Gastroesophageal sphincter (tissue), 4 donors: ENCODE measurements around the gene VCP. TPM values are rescaled to one million over a fixed set of nuclear protein-coding genes. Genes with fewer than 3 reads are reported as not detected.
"Not testable (repeated sequence)": the region's sequence is repeated elsewhere in the genome, so short reads cannot be mapped to it uniquely, and the experiment has no call there.

Experiments
- ATAC-seq: fragments of 150-250 bp; one replicate; pipeline ENCODE4 v1.9.1; 2016; ENCODE audit warnings: mild to moderate bottlenecking, moderate library complexity
- H3K27ac ChIP-seq, 4 donors: fragments of 200-600 bp; sonication (generic) in 3 of 4; 1 replicate in 3 of 4; 2 replicates in 1 of 4; pipeline ENCODE4 v1.5.1; 2016 to 2019
- H3K27me3 ChIP-seq: fragments of 200-600 bp; sonication (generic); one replicate; pipeline ENCODE4 v1.5.1; 2019
- H3K36me3 ChIP-seq, 2 donors: fragments of 200-600 bp; sonication (generic); one replicate each; pipeline ENCODE4 v1.5.1; 2019; ENCODE audit warnings: control low read depth in 1 of 2
- H3K4me1 ChIP-seq, 3 donors: fragments of 200-600 bp; sonication (generic); 1 replicate in 2 of 3; 2 replicates in 1 of 3; pipeline ENCODE4 v1.5.1; 2016 to 2019; ENCODE audit warnings: control low read depth in 2 of 3
- H3K4me3 ChIP-seq, 2 donors: fragments of 200-600 bp; sonication (generic); one replicate each; pipeline ENCODE4 v1.5.1; 2019; ENCODE audit warnings: mild to moderate bottlenecking in 1 of 2, moderate library complexity in 1 of 2
- H3K9me3 ChIP-seq, 3 donors: fragments of 200-600 bp; sonication (generic); one replicate each; pipeline ENCODE4 v1.5.1; 2017 to 2019; ENCODE audit warnings: control low read depth in 2 of 3
- EP300 ChIP-seq: sonication (generic); formaldehyde crosslinking; IDR thresholded peaks from one replicate; pipeline ENCODE4 v1.6.1; 2017; ENCODE audit warnings: antibody characterized with exemption, mild to moderate bottlenecking
- POLR2A ChIP-seq, 2 donors: fragments of 450-650 bp; IDR thresholded peaks; one replicate each; pipeline ENCODE4 v1.6.1; 2017; ENCODE audit warnings: antibody characterized with exemption in 2 of 2, mild to moderate bottlenecking in 2 of 2, moderate library complexity in 1 of 2
- POLR2AphosphoS5 ChIP-seq: sonication (generic); formaldehyde crosslinking; IDR thresholded peaks from one replicate; pipeline ENCODE4 v1.6.1; 2017; ENCODE audit warnings: antibody characterized with exemption
- WGBS, 2 donors: methylation state at CpG; one replicate each; pipeline ENCODE4 v1.1.5; 2018; ENCODE audit warnings: low coverage in 1 of 2; 5-methylcytosine and 5-hydroxymethylcytosine counted together
- small RNA-seq, 4 donors: library from RNA; depleted of rRNA; stranded (forward); fragments of <200 nt; gene quantifications; one replicate each; pipeline ENCODE3, GENCODE V24; 2016
- total RNA-seq, 4 donors: library from RNA; depleted of rRNA; stranded (reverse); fragments of >200 nt; gene quantifications; one replicate each; pipeline ENCODE4 v1.1.0, GENCODE V29; 2016
- TF ChIP-seq, protein P1 (sequence below), 4 experiments: fragments of 200-600 bp in 2 of 4; fragments of 450-650 bp in 2 of 4; sonication (generic) in 1 of 4; IDR thresholded peaks; one replicate each; pipeline ENCODE4 v1.5.1; 2017 to 2019; ENCODE audit warnings: antibody characterized with exemption in 4 of 4, mild to moderate bottlenecking in 2 of 4, moderate library complexity in 2 of 4

Gene VCP
- total RNA-seq, 4 donors from 2014 or later, result 136 to 200 (median 175) TPM

DNA sequence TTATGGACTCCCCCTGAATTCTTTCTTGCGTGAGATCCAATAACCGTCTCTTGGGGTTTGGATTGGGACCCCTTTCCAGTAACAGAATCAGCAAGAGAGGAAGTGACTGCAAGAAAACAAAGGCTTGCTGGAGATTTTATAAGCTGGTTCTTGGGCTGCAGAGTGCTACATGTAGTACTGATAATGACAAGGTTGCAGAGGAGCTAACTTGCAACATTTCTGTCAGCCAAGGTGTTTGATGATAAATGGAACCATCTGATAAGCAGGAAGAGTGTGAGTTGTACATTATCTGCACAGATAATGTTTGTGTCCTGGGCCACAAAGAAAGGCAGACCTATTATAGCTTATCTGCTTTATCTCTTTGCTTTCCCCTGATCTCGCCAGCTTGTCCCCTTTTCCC lies 45.8 kb downstream of the VCP start:
- H3K4me3 ChIP-seq, result no peak overlapping the region
- H3K27ac ChIP-seq, result no peak overlapping the region
- ATAC-seq, result no peak
- H3K27me3 ChIP-seq, result no peaks in the 10 kb centered on the region
- H3K9me3 ChIP-seq, result no peaks in the 10 kb centered on the region
- no peaks in the 10 kb centered on the region for H3K4me1 ChIP-seq
- TF ChIP-seq POLR2A (IDR thresholded peaks at IDR 0.05), result no peak
- no peak for TF ChIP-seq EP300
- TF ChIP-seq, protein P1, sequence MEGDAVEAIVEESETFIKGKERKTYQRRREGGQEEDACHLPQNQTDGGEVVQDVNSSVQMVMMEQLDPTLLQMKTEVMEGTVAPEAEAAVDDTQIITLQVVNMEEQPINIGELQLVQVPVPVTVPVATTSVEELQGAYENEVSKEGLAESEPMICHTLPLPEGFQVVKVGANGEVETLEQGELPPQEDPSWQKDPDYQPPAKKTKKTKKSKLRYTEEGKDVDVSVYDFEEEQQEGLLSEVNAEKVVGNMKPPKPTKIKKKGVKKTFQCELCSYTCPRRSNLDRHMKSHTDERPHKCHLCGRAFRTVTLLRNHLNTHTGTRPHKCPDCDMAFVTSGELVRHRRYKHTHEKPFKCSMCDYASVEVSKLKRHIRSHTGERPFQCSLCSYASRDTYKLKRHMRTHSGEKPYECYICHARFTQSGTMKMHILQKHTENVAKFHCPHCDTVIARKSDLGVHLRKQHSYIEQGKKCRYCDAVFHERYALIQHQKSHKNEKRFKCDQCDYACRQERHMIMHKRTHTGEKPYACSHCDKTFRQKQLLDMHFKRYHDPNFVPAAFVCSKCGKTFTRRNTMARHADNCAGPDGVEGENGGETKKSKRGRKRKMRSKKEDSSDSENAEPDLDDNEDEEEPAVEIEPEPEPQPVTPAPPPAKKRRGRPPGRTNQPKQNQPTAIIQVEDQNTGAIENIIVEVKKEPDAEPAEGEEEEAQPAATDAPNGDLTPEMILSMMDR (IDR thresholded peaks at IDR 0.05), result no peak
- TF ChIP-seq POLR2AphosphoS5, result no peak
- 81 to 83% methylated on average over 3 of the region's 3 CpGs for WGBS, 2 donors
- H3K36me3 ChIP-seq, result peaks cover 0 to 32% of the 10 kb centered on the region in 2 donors

DNA sequence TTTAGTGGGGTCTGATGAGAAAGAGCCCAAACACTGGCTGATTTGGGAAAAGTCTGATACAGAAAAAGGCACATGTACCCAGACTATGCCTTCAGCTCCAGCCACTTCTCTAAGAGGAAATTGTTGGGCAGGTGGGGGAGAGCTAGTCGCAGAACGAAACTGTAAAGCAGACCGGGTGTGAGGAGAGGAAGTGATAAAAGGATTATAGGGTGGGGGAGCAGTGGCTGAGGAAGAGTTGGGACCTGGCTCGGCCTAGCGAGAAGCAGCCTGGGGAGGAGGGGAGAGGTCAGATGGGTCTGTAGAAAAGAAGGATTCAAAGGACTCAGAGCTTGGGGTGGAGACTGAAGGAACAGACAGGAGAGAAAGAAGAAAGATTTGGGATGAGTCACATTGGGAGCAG lies 49.0 kb downstream of the VCP start:
- H3K27ac ChIP-seq, result not testable (repeated sequence)
- WGBS, 2 donors, result 63 to 79% methylated on average over 5 of the region's 5 CpGs

DNA sequence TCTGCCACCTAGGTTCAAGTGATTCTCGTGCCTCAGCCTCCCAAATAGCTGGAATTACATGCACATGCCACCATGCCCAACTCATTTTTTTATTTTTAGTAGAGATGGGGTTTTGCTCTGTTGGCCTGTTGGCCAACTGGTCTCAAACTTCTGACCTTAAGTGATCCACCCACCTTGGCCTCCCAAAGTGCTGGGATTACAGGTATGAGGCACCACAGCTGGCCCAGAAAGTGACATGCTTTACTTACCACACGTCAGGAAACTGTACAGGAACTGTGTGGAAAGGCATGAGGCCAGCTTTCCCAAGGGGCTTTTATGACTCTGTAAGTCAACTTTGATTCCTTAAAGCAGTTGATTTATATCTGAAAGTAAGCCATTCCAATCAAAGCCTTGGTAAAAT lies 57.9 kb downstream of the VCP start:
- 54 to 86% methylated on average over 1 to 2 of the region's 2 CpGs for WGBS, 2 donors
- H3K4me1 ChIP-seq, result no peaks in the 10 kb centered on the region
- peaks cover 0 to 10% (median 0%) of the 10 kb centered on the region in 3 donors for H3K9me3 ChIP-seq
- no peak for ATAC-seq
- no peak overlapping the region for H3K4me3 ChIP-seq
- H3K36me3 ChIP-seq, result peaks cover 0 to 77% of the 10 kb centered on the region in 2 donors
- no peak for TF ChIP-seq EP300
- TF ChIP-seq POLR2AphosphoS5, result no peak
- no peak for TF ChIP-seq POLR2A (IDR thresholded peaks at IDR 0.05)
- TF ChIP-seq, protein P1 (IDR thresholded peaks at IDR 0.05), result no peak
- H3K27ac ChIP-seq, result no peak overlapping the region
- no peaks in the 10 kb centered on the region for H3K27me3 ChIP-seq

More for the DNA sequence above, 49.0 kb downstream of the VCP start:
- H3K9me3 ChIP-seq, H3K4me1 ChIP-seq, H3K4me3 ChIP-seq, ATAC-seq, H3K27me3 ChIP-seq: not testable (repeated sequence)
- peaks cover 0 to 53% of the 10 kb centered on the region in 2 donors for H3K36me3 ChIP-seq

DNA sequence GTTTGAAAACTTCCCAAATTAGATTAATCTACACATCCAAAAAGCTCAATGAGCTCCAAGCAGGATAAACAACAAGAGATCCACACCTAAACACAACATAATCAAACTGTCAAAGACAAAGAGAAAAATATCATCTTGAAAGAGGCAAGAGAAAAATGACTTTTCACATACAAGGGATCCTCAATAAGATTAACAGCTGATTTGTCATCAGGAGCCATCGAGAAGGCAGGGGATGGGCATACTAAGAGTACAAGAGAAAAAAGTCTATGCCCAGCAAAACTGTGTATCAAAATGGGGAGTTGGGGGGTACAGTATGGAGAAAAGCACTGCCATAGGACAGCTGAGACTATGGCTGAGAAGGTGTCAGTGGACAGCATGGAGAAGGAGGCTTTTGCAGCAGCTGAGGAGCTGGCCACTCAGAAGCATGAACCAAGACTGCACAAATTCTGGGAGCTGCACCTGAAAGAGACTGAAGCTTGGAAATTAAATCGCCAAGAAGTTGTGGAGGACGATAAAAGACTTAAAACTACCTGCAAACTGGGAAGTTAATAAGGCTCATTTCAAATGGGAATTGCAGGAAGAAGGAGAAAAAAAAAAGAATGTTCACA lies 62.0 kb downstream of the VCP start:
- peaks cover 0 to 65% of the 10 kb centered on the region in 2 donors for H3K36me3 ChIP-seq
- TF ChIP-seq POLR2A (IDR thresholded peaks at IDR 0.05) (no peak), POLR2AphosphoS5 (no peak), EP300 (no peak)
- TF ChIP-seq, protein P1 (IDR thresholded peaks at IDR 0.05), result no peak
- no peak for ATAC-seq
- no peak overlapping the region for H3K27ac ChIP-seq
- H3K4me3 ChIP-seq, result no peak overlapping the region
- 82 to 94% methylated on average over 2 to 3 of the region's 3 CpGs for WGBS, 2 donors
- H3K27me3 ChIP-seq, result no peaks in the 10 kb centered on the region
- no peaks in the 10 kb centered on the region for H3K4me1 ChIP-seq
- H3K9me3 ChIP-seq, result peaks cover 0 to 10% (median 0%) of the 10 kb centered on the region in 3 donors

Small RNAs within 50 kb of the gene (small RNA-seq; reads per million reads assigned to genes)
- gene RN7SL338P, result 0 reads per million in 4 donors

Other genes with a start within 250 kb of the VCP start
- under 1 TPM in 3 of 4 donors, not detected in 1; 0.30 to 0.81 (median 0.67) TPM for gene PHF24, start 114.3 kb downstream of the VCP start, total RNA-seq
- gene DNAJB5, start 82.9 kb downstream of the VCP start, total RNA-seq, result 100 to 1,000 TPM in 2 of 4 donors, 10 to 100 TPM in 2; 46.8 to 125 (median 96.8) TPM
- gene FANCG, start 7.3 kb upstream of the VCP start, total RNA-seq, result 1 to 10 TPM; 3.0 to 7.2 (median 5.1) TPM
- 10 to 100 TPM in 2 of 4 donors, 1 to 10 TPM in 2; 6.5 to 11.4 (median 9.9) TPM for gene PIGO, start 24.0 kb upstream of the VCP start, total RNA-seq
- gene STOML2, start 30.5 kb upstream of the VCP start, total RNA-seq, result 100 to 1,000 TPM in 3 of 4 donors, 10 to 100 TPM in 1; 96.0 to 123 (median 110) TPM
- 10 to 100 TPM; 13.4 to 32.6 (median 18.3) TPM for gene ATOSB, start 43.2 kb upstream of the VCP start, total RNA-seq
- 10 to 100 TPM; 21.3 to 35.3 (median 31.7) TPM for gene UNC13B, start 89.4 kb upstream of the VCP start, total RNA-seq